GM12801 (cell line): ENCODE data around the gene SECISBP2L.

Source experiments
- CTCF ChIP-seq: IDR thresholded peaks from one replicate; pipeline ENCODE4 v1.5.1; 2011; ENCODE audit warnings: control low read depth; ENCODE audit not compliant: insufficient read length; ENCODE audit errors: extremely low read depth

SECISBP2L gene

GRCh38 chr15:48939648-48940047 is 106.6 kb downstream of the SECISBP2L start:
- no peak for TF ChIP-seq CTCF
